GM21528 (cell line): Measurements from ENCODE around the gene MAP4K3.
"Not testable (repeated sequence)": the region's sequence is repeated elsewhere in the genome, so short reads cannot be mapped to it uniquely, and the experiment has no call there.

ENCODE experiments used
- ATAC-seq: cut with Tn5 transposase; IDR thresholded peaks from one replicate; pipeline ENCODE4 v1.9.1; 2021; ENCODE audit warnings: mild to moderate bottlenecking, moderate library complexity; ENCODE audit not compliant: unreplicated experiment, low FRiP score

The MAP4K3 gene

GRCh38 chr2:39411181-39411944, 25.7 kb downstream of the MAP4K3 start:
- ATAC-seq = no peak

GRCh38 chr2:39409697-39410389, 27.2 kb downstream of the MAP4K3 start:
- ATAC-seq = no peak

- ATAC-seq = peak; percentile 67
These were observed 28.5 kb downstream of the MAP4K3 start for GRCh38 chr2:39408351-39409136.

- no peak for ATAC-seq
These were observed 29.4 kb downstream of the MAP4K3 start for GRCh38 chr2:39407516-39408296.

- no peak for ATAC-seq
These were observed 31.7 kb downstream of the MAP4K3 start for GRCh38 chr2:39405364-39405763.

GRCh38 chr2:39403311-39403710, 33.8 kb downstream of the MAP4K3 start:
- ATAC-seq = no peak

- ATAC-seq = no peak
These were observed 35.8 kb downstream of the MAP4K3 start for GRCh38 chr2:39401319-39401718.

- ATAC-seq = no peak
These were observed 37.5 kb downstream of the MAP4K3 start for GRCh38 chr2:39399570-39399969.

- no peak for ATAC-seq
These were observed 41.8 kb downstream of the MAP4K3 start for GRCh38 chr2:39395313-39395712.

GRCh38 chr2:39394516-39394961, 42.5 kb downstream of the MAP4K3 start:
- ATAC-seq = no peak

GRCh38 chr2:39392672-39393071, 44.4 kb downstream of the MAP4K3 start:
- ATAC-seq = no peak

GRCh38 chr2:39390216-39390615, 46.9 kb downstream of the MAP4K3 start:
- no peak for ATAC-seq

GRCh38 chr2:39386064-39386463, 51.0 kb downstream of the MAP4K3 start:
- no peak for ATAC-seq

GRCh38 chr2:39385172-39385571, 51.9 kb downstream of the MAP4K3 start:
- no peak for ATAC-seq

- ATAC-seq = not testable (repeated sequence)
These were observed 53.0 kb downstream of the MAP4K3 start for GRCh38 chr2:39384071-39384470.

GRCh38 chr2:39383146-39383545, 53.9 kb downstream of the MAP4K3 start:
- no peak for ATAC-seq

- no peak for ATAC-seq
These were observed 55.4 kb downstream of the MAP4K3 start for GRCh38 chr2:39381653-39382052.

- no peak for ATAC-seq
These were observed 56.4 kb downstream of the MAP4K3 start for GRCh38 chr2:39380525-39381150.

GRCh38 chr2:39379643-39380524, 57.2 kb downstream of the MAP4K3 start:
- ATAC-seq = peak; percentile 82
